CD4-positive, alpha-beta T cell treated with Interleukin-17A for 4 hours (primary cell): ENCODE data around the gene DDRGK1.
"Not testable (repeated sequence)": the region's sequence is repeated elsewhere in the genome, so short reads cannot be mapped to it uniquely, and the experiment has no call there.

ENCODE experiments used
- DNase-seq: peaks from one replicate; pipeline ENCODE4 v3.0.0-alpha.2; 2020; ENCODE audit warnings: mixed read lengths

The DDRGK1 gene

GRCh38 chr20:3233991-3234498 is 29.6 kb upstream of the DDRGK1 start:
- no peak for DNase-seq

- DNase-seq, result no peak
These were observed 28.9 kb upstream of the DDRGK1 start for GRCh38 chr20:3233131-3233990.

- no peak for DNase-seq
These were observed 27.6 kb upstream of the DDRGK1 start for GRCh38 chr20:3231889-3232588.

GRCh38 chr20:3231116-3231515 is 26.6 kb upstream of the DDRGK1 start:
- DNase-seq, result no peak

GRCh38 chr20:3229798-3230197 is 25.3 kb upstream of the DDRGK1 start:
- no peak for DNase-seq

- no peak for DNase-seq
These were observed 24.7 kb upstream of the DDRGK1 start for GRCh38 chr20:3229158-3229557.

GRCh38 chr20:3228750-3229032 is 24.2 kb upstream of the DDRGK1 start:
- no peak for DNase-seq

- DNase-seq, result no peak
These were observed 23.7 kb upstream of the DDRGK1 start for GRCh38 chr20:3227936-3228749.

- no peak for DNase-seq
These were observed 23.0 kb upstream of the DDRGK1 start for GRCh38 chr20:3227506-3227905.

- DNase-seq, result no peak
These were observed 22.4 kb upstream of the DDRGK1 start for GRCh38 chr20:3226864-3227263.

GRCh38 chr20:3226093-3226492 is 21.6 kb upstream of the DDRGK1 start:
- no peak for DNase-seq

GRCh38 chr20:3224681-3225421 is 20.4 kb upstream of the DDRGK1 start:
- no peak for DNase-seq

GRCh38 chr20:3223994-3224680 is 19.7 kb upstream of the DDRGK1 start:
- DNase-seq, result no peak

GRCh38 chr20:3223651-3223993 is 19.1 kb upstream of the DDRGK1 start:
- DNase-seq, result no peak

- peak; percentile 68 for DNase-seq
These were observed 18.4 kb upstream of the DDRGK1 start for GRCh38 chr20:3222635-3223600.

GRCh38 chr20:3221398-3222226 is 17.1 kb upstream of the DDRGK1 start:
- DNase-seq, result no peak

- peak; percentile 80 for DNase-seq
These were observed 14.0 kb upstream of the DDRGK1 start for GRCh38 chr20:3218307-3218988.

- DNase-seq, result not testable (repeated sequence)
These were observed 11.0 kb upstream of the DDRGK1 start for GRCh38 chr20:3215359-3215917.

- DNase-seq, result no peak
These were observed 8.7 kb upstream of the DDRGK1 start for GRCh38 chr20:3213226-3213625.
